ENCODE measurements around the gene SPTSSA.
"Not testable (repeated sequence)": the region's sequence is repeated elsewhere in the genome, so short reads cannot be mapped to it uniquely, and the experiment has no call there.

The SPTSSA gene

DNA sequence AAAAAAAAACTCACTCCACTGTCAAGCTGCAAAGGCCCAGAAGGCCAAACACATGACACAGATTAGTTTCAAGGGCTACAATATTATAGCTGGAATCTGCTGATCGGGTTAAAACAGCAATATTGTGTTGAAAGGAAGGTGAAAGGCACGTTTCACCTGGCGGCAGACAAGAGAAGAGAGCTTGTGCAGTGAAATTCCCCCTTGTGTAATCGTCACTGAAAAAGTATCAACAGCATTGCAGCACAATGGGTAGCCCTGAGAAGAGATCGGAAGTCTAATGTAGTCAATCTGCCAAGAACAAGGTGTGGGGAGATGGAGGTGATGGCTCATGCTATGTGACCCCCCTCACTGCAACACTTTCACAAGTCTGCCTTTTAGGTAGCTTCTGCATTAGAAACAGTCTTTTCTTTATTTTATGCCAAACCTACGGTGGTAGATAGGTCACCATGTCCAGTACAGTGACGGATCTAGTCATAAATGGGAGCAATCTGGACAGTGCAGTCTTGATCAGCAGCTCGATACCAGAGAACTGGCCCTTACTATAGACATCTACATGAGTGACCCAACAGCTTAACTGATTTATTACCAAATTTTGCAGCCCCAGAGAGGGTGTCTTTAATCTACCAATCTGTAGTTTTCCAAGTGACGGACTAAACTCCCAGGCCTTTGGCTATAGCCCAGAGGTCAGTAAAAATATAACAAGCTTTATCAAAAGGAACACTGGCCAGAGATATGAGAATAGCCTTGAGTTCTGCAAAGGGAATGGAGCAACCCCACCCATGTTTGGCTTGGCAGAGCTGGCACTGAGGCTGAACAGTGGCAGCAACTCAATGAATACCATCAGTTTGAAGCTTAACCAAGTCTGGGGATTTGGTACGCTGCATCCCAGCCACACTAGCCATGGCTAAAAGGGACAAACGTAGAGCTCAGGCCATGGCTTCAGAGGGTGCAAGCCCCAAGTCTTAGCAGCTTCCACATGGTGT lies 35.4 kb downstream of the SPTSSA start:
- no peak for DNase-seq

DNA sequence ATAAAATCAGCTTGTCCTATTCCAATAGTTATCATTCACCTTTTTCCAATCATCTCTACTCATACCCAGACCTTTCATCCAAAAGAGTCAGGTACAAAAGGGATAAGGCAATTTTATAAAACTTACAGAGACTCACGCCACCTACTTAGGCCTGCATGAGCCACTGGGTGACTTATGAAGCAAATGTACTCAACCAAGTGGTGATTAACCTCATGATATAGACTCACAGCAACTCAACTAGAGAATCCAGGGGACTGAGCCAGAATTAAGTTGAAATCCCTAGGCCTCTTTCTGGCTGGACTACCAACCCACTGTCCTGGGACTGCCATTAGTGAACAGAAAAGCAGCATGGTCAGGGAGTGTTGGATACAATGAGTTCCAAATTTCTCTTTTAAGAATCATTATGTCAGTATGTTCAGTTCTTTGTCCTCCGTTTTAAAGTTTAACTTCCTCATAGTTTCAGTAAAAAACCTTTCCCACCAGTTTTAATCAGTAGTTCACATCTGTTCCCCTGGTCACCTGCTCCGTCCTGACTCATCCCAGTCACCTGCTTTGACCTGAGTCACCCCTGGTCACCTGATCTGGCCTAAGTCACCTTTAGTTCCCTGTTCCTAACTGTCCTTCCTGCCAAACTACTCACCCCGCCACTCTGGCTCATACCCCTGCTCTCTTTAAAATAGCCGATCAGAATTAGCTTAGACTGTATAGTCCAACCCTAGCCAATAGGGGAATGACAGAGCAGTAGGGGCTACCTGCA lies 36.8 kb downstream of the SPTSSA start:
- DNase-seq: no peak

GRCh38 chr14:34424488-34424887 lies 37.6 kb downstream of the SPTSSA start:
- DNase-seq: no peak

GRCh38 chr14:34423445-34423844 lies 38.6 kb downstream of the SPTSSA start:
- DNase-seq: no peak

- no peak for DNase-seq
Observed at GRCh38 chr14:34420547-34421150, 41.4 kb downstream of the SPTSSA start.

DNA sequence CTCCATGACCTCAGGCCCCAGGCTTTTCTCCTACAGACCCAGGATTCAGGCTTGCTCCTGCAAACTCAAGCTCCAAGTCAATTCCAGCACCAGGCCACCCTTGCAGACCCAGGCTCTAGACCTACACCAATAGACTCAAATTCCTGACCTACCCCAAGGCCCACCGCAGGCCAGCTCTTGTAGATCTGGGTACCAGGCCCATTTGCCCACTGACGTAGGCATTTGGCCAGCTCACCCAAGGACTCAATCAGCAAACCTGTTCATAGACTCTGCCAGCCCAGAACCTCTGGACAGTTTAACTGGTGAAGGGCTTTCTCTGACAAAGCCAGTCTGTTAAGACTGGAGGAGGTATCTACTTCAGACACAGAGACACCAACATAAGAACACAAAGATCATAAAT lies 52.3 kb downstream of the SPTSSA start:
- no peak for DNase-seq

- DNase-seq: no peak
Observed at GRCh38 chr14:34407951-34408350, 54.1 kb downstream of the SPTSSA start.

GRCh38 chr14:34404416-34404815 lies 57.6 kb downstream of the SPTSSA start:
- no peak for DNase-seq

DNA sequence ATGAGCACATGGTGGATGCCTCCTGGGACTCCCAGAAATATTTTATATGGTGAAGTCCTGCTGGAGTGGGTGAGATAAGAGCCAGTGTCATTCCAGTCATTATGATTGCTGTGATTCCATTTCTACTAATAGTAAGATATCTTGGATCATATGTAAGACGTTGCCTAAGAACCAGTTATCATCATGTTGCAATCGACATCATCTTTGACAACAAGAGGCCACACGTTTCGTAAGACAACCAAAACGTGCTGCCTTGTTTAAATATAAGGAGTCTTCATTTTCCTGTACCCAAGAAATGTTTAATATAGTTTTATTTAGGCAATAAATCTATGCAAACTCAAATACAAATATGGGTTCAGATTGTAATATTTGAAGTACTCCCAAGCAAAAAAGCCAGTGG lies 58.4 kb downstream of the SPTSSA start:
- DNase-seq: no peak

DNA sequence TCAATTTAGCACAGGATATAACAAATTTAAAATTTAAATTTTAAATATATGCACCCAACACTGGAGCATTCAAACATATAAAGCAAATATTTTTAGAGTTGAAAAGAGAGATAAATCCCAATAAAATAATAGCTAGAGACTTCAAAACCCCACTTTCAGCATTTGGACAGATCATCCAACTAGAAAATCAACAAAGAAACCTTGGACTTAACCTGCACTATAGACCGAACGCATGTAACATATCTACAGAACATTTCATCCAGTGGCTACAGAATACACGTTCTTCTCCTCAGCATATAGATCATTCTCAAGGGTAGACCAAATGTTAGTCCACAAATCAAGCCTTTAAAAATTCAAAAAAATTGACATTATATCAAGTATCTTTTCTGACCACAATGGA lies 64.0 kb downstream of the SPTSSA start:
- no peak for DNase-seq

DNA sequence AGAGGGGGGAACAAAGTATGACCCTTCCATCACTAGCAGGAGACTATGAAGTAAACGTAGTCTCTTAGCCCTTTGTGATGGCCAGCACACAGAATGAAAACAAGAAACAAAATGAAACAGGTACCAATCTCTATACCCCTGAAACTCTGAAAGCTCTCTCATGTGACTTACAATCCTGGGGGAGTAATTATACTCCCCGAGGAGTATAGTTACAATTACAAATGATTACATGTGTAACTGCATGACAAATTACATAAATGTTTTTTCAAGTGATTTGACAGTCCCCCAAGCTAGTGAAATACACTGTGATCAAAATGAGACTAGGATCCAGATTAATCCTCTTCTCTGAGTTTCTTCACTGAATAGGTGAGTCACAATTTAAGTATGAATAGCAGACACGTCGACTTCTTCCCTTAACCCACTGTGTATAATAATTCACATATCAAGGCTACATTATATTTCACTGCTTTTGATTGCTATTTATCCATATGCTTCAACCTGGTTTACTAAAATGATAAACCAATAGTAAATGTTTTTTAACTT lies 74.0 kb downstream of the SPTSSA start:
- DNase-seq: no peak

GRCh38 chr14:34386865-34387485 lies 75.1 kb downstream of the SPTSSA start:
- no peak for DNase-seq

GRCh38 chr14:34385881-34386280 lies 76.2 kb downstream of the SPTSSA start:
- DNase-seq: not testable (repeated sequence)

DNA sequence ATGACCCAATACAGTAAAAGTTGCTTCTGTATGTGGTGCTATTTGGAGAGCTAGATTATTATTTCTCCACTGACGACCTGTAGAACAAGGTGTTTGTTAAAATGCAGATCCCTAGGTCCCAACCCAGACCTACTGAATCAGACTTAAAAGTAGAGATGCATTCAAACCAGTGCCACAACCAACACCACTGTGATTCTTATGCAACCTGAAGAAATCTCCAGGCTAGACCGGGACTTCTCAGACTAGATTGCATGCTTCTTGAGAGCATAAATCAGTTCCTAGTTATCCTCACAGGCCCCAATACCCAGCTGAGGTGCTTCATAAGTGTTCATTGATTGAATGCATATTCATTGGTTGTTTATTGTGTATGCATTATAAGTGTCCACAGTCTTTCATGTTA lies 78.2 kb downstream of the SPTSSA start:
- DNase-seq: no peak
